Lung (tissue), 12 donors: Measurements from ENCODE around the gene LBR. TPM values are rescaled to one million over a fixed set of nuclear protein-coding genes. Genes with fewer than 3 reads are reported as not detected.

Experiments used
- ATAC-seq: fragments of 200-7000 bp; cut with Tn5 transposase; one replicate; pipeline ENCODE4 v1.9.1; 2020; ENCODE audit warnings: moderate number of reproducible peaks; ENCODE audit not compliant: insufficient read depth, low FRiP score
- DNase-seq, 3 donors: peaks; one replicate each; pipeline ENCODE4 v3.0.0-alpha.2; 2013 to 2017
- H3K27ac ChIP-seq, 2 donors: one replicate each; pipeline ENCODE4 v1.5.1; 2013; ENCODE audit warnings: mild to moderate bottlenecking in 2 of 2, moderate library complexity in 2 of 2, control low read depth in 1 of 2, inconsistent platforms in 1 of 2, low read depth in 1 of 2, low read length in 1 of 2
- H3K27me3 ChIP-seq, 3 donors: one replicate each; pipeline ENCODE4 v1.5.1; 2013; ENCODE audit warnings: low read length in 2 of 3; ENCODE audit not compliant: control insufficient read depth in 3 of 3, insufficient read depth in 3 of 3
- H3K36me3 ChIP-seq, 4 donors: one replicate each; pipeline ENCODE4 v1.5.1; 2013; ENCODE audit warnings: low read length in 4 of 4, mild to moderate bottlenecking in 1 of 4, moderate library complexity in 1 of 4; ENCODE audit not compliant: control insufficient read depth in 4 of 4, insufficient read depth in 4 of 4
- H3K4me1 ChIP-seq, 5 donors: one replicate each; pipeline ENCODE4 v1.5.1; 2013; ENCODE audit warnings: low read length in 5 of 5, mild to moderate bottlenecking in 2 of 5, moderate library complexity in 1 of 5; ENCODE audit not compliant: control insufficient read depth in 5 of 5, insufficient read depth in 5 of 5
- H3K4me3 ChIP-seq: one replicate; pipeline ENCODE4 v1.5.1; 2013; ENCODE audit warnings: mild to moderate bottlenecking, control low read depth, moderate library complexity
- H3K9ac ChIP-seq, 2 donors: one replicate each; pipeline ENCODE4 v1.5.1; 2013; ENCODE audit warnings: low read length in 2 of 2, control low read depth in 1 of 2; ENCODE audit not compliant: insufficient read depth in 1 of 2
- H3K9me3 ChIP-seq, 4 donors: one replicate each; pipeline ENCODE4 v1.5.1; 2013; ENCODE audit warnings: low read length in 3 of 4, mild to moderate bottlenecking in 1 of 4, moderate library complexity in 1 of 4; ENCODE audit not compliant: control insufficient read depth in 4 of 4, insufficient read depth in 3 of 4
- CTCF ChIP-seq: IDR thresholded peaks from 2 replicates; pipeline ENCODE4 v1.5.1; 2012; ENCODE audit warnings: mild to moderate bottlenecking; ENCODE audit errors: control extremely low read depth, extremely low read depth
- WGBS, 2 donors: extraction: QIAGEN DNeasy Blood & Tissue Kit; methylation state at CpG; one replicate each; pipeline ENCODE4 v1.1.7; 2013; 5-methylcytosine and 5-hydroxymethylcytosine counted together
- polyA plus RNA-seq, 2 donors: library from polyadenylated mRNA; stranded (reverse); fragments of 200-250 nt; gene quantifications; one replicate each; pipeline ENCODE4 v1.2.1, GENCODE V29; 2013
- total RNA-seq, 2 donors: library from RNA; depleted of rRNA in 1 of 2; stranded (reverse); fragments of >200 nt in 1 of 2; gene quantifications; one replicate each; pipeline ENCODE4 v1.2.1, GENCODE V29; 2014 to 2021
- donor health status: control.
- donor health status: control.
- donor health status: Bipolar disorder and iron deficiency.
- donor health status: healthy.
- donor health status: DM: yes; HTN: yes; CAD: no.

The LBR gene
- total and polyA plus RNA-seq, 4 donors, result 16.2 to 76.6 (median 42.1) TPM

GRCh38 chr1:225423518-225423855, 4.4 kb downstream of the LBR start:
- DNase-seq (no peak), ATAC-seq (no peak)
- TF ChIP-seq CTCF, result no peak
- Histone ChIP-seq H3K9me3 (no peaks in the 10 kb centered on the region), H3K9ac (no peak overlapping the region), H3K27me3 (no peaks in the 10 kb centered on the region), H3K36me3 (peaks cover 0 to 4% (median 1%) of the 10 kb centered on the region in 4 donors), H3K4me3 (no peak overlapping the region), H3K27ac (peak overlapping the region in 1 of 2 donors; percentile 10), H3K4me1 (peaks cover 8 to 51% (median 15%) of the 10 kb centered on the region in 5 donors)
- WGBS, 2 donors, result 66 to 79% methylated on average over 2 of the region's 2 CpGs

DNA sequence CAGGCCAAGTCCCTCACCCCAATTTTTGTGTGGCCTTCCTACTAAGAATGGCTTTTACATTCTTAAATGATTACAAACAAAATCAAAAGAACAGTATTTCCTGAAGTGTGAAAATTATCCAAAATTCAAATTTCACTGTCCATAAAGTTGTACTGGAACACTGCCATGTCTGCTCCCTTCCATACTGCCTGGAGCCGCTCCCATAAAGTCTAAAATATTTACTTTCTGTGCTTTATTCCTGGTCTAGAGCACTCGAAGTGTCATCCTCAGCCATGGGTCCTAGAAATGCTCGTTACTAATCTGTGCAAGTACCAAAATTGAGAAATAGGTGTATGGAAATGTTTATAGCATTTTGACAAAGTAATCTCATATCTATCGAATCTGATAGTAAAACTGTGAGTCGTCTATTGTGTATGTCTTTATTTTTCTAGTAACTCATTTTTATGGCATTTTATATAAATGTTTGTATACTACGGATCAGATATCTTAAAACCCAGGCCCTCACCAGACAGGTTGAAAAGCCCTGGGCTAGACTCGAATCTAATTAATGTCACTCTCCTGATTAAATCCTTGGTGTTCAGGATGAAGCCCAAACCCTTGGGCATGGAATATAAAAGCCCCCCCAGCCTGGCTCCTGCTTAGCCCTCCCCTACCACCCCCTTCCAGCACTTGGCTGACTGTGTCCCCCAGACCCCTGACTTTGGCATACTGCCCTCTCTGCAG, 4.9 kb downstream of the LBR start:
- no peak for DNase-seq
- Histone ChIP-seq H3K4me1 (peaks cover 8 to 51% (median 15%) of the 10 kb centered on the region in 5 donors), H3K36me3 (peaks cover 0 to 4% (median 2%) of the 10 kb centered on the region in 4 donors), H3K4me3 (no peak overlapping the region), H3K9ac (no peak overlapping the region), H3K27me3 (no peaks in the 10 kb centered on the region), H3K27ac (no peak overlapping the region), H3K9me3 (no peaks in the 10 kb centered on the region)
- TF ChIP-seq CTCF, result no peak
- ATAC-seq, result no peak
- WGBS, 2 donors, result 68% methylated on average over 7 of the region's 7 CpGs

DNA sequence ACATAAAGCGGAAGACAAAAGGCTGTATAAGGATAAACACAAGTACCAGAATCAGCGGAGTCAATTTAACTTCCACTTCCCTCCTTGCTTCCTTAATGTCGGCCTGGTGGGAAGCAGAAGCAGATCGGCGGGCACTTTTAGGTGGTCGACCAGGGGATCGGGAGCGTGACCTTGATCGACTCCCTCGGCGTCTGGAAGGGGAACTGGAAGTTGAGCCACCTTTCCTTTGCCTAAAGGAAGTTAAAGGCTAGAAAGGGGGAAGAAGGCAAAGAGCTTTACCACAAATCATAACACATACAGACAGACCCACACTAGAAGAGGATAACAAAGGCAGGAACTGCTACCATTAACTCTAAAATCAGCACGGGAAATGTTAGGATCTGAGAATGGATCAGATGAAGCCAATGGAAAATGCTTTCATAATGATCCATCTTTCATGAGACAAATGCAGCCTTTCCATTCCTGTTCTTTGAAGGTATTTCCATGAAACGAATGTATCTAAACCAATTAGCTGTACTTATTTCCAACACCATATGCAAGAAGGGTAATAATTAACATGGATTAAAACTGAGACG, 5.7 kb downstream of the LBR start:
- H3K27ac ChIP-seq, result peak overlapping the region in 1 of 2 donors; percentile 56
- peaks cover 0 to 8% (median 7%) of the 10 kb centered on the region in 4 donors for H3K36me3 ChIP-seq
- DNase-seq (no peak), ATAC-seq (no peak)
- H3K27me3 ChIP-seq, result no peaks in the 10 kb centered on the region
- H3K9ac ChIP-seq, result no peak overlapping the region
- WGBS, 2 donors, result 27 to 49% methylated on average over 14 of the region's 14 CpGs
- H3K4me1 ChIP-seq, result peaks cover 8 to 51% (median 15%) of the 10 kb centered on the region in 5 donors
- TF ChIP-seq CTCF, result no peak
- H3K4me3 ChIP-seq, result no peak overlapping the region
- no peaks in the 10 kb centered on the region for H3K9me3 ChIP-seq
